SHP77 (cell line): ENCODE measurements around the gene MTLN.
"Not testable (repeated sequence)": the region's sequence is repeated elsewhere in the genome, so short reads cannot be mapped to it uniquely, and the experiment has no call there.

ENCODE experiments used
- DNase-seq, 2 experiments: peaks; one replicate each; lab custom pipeline; 2025; lab: John Stamatoyannopoulos, UW

MTLN gene, protein sequence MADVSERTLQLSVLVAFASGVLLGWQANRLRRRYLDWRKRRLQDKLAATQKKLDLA

DNA sequence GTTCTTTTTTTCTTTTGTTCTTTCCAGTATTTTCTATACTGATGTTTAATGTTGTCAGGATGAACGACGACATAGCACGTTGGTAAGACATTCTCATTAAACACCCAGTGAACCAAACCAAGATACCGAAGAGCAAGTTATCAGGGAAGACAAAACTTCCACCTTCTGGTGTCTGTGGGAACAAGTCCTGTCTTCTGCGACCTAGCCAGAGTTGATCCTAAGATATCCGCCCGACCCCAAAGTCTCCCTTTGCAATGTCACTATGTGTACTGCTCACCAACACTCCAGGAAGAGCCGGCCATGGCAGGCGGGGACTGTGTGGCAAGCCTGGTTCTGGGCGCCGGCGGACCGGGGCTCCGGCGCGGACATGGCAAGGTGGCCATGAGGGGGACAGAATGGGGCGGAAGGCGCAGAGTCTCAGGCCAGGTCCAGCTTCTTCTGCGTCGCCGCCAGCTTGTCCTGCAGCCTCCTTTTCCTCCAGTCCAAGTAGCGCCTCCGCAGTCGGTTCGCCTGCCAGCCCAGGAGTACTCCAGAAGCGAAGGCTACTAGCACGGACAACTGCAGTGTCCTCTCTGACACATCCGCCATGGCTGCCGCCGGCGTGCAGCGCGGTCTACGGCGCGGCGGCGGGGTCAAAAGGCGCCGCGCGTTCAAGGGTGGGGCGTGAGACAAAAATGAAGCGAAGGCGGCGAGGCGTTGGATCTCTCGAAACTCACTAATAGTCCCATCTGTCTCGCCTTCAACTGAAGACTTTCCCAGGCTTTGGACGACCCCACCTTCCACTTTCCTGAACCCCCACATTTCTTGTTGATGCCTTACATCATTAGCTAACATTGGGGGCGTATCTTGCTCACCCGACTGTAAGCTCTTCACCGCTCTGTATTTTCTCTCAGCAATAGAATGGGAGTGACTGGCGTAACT lies at the start of gene MTLN:
TSS of gene MTLN (minus strand) at position 610 of the 921 bp plus-strand sequence. CDS start at position 588, 22 bp downstream.
- DNase-seq = peak; percentile 41 to 54

- DNase-seq = not testable (repeated sequence)
Measured at GRCh38 chr2:110261910-110262309, 49.6 kb upstream of the MTLN start.

DNA sequence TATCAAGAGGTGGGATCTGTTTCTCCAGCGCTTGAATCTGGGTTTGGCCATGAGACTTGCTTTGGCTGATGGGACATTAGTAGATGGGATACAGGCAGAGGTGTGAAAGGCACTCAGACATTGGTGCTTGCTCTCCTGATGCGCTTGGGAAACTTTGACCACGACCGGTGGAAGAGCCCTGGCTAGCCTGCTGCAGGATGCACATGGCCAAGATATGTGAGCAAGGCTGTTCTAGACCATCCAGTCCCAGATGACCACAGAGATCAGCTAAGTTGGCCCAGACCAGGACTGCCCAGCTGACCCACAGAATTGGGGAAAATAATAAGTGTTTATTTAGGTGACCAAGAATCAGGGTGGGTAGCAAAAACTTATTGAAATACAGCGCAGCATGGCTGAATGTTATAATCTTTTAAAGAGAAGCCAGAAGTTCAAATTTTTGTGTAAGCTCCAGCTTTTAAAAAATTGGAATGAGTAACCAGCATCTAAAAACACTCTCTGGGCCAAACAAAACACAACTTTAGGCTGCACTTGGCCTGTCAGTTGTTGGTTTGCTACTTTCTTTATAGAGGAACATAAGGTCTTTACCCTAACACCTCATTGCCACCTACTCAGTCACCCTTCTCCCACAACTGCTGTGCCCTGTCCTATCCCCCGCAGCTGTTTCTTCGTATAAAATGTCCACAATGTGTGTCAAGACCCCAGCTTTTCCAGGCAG lies 35.9 kb upstream of the MTLN start:
- not testable (repeated sequence) for DNase-seq

- not testable (repeated sequence) for DNase-seq
Measured at GRCh38 chr2:110245488-110246435, 33.4 kb upstream of the MTLN start.

- DNase-seq = not testable (repeated sequence)
Measured at GRCh38 chr2:110243283-110243682, 30.9 kb upstream of the MTLN start.

DNA sequence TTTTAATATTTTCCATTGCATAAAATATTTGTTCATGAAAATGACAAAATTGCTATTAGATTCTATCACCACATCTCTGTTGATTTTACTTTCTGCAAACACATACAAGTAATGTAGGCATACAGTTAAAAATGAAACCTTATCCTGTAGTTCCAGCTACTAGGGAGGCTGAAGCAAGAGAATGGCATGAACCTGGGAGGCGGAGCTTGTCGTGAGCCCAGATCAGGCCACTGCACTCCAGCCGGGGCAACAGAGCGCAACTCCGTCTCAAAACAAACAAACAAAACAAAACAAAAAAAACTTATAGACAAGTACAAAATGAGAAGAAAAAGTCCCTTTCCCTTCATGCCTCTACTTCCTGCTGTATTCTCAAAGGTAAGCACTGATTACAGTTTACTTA lies 22.2 kb upstream of the MTLN start:
- DNase-seq = not testable (repeated sequence)

- not testable (repeated sequence) for DNase-seq
Measured at GRCh38 chr2:110229886-110230285, 17.5 kb upstream of the MTLN start.

DNA sequence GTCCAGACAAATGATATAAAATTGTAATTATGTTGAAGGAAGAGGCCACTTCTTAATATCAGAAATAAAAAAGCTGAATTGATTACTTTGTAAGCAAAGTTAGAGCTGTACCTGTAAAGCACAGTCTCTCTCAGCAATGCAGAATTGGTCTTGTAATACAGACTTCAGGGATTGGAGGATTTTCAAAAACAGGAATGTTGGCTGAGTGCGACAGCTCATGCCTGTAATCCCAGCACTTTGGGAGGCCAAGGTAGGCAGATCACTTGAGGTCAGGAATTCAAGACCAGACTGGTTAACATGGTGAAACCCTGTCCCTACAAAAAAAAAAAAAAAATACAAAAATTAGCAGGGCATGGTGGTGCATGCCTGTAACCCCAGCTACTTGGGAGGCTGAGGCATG lies 10.3 kb upstream of the MTLN start:
- not testable (repeated sequence) for DNase-seq

GRCh38 chr2:110221938-110222337 lies 9.6 kb upstream of the MTLN start:
- DNase-seq = no peak

DNA sequence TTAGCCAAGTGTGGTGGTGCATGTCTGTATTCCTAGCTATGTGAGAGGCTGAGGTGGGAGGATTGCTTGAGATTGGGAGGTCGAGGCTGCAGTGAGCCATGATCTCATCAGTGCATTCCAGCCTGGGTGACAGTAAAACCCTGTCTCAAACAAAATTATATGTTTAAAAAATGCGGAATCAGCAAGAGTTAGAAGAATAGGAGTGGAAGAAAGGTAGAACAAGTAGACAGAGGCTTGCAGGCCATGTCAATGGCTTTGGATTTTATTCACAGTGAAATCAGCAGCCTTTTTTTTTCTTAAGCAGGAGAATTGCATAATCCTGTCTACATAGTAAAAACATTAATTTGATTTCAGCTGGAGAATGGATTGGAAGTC lies 7.8 kb upstream of the MTLN start:
- DNase-seq = no peak

DNA sequence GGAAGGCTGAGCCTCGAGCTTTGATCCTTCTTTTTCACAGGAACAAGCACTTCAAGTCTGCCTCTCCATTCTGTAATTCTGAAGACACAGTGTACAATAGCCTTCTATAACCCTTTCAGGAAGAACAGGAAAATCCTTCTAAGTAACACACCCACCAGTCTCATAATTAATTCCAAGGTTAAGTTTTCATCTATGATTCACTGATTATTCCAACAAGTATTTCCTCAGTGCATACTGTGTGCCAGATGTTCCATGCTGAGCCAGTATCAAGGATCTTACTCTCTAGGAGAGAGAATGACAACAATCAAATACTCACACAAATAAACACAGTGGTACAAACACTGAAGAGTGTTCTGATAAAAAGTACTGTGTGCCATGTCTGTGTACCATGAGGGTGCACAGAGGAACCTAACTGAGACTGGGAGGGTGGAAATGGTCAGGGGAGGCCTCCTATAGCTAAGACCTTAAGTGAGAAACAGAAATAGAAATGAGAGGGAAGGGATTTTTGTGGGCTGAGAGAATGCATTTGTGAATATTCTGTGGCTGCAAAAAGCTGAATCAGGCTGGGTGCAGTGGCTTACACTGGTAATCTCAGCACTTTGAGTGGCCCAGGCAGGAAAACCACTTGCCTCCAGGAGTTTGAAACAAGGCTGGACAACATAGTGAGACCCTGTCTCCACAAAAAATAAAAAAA lies 7.3 kb upstream of the MTLN start:
- DNase-seq = no peak

- DNase-seq = not testable (repeated sequence)
Measured at GRCh38 chr2:110218889-110219288, 6.5 kb upstream of the MTLN start.

DNA sequence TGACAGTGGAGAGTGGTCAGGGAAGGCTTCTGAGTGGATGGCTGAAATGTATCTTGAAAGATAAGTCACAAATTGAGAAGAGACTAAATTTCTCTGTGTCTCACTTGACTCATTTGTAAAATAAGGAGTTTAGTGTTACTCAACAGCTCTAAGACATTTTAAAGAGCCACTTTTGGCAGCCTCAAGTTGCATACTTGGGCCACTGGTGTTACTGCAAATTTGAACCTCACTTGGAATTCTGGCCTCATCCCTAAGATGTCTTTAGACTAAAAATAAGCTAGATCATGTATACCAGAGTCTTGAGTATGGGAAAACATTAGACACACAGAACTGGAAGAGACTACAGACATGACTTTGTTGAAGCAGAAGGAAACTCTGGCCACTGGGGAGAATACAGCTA lies 4.5 kb upstream of the MTLN start:
- no peak for DNase-seq

DNA sequence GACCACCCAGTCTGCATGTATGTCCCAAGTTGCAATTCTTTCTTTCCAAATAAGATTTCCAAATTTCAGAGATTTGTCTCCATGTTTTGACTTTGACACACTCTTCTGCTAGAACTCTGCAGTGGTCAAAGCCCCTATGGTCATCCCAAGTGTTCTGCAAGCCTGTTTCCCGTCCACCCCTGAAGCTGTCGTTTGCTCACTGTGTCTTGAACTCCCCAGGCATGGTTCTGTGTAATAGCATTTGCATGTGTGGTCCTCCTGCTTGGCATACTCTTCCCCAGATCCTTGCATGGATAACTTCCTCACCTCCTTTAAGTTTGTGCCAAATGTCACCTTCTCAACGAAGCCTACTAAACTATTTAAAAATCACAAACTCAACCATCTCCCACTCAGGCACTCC lies 3.9 kb upstream of the MTLN start:
- DNase-seq = no peak

GRCh38 chr2:110215566-110216158 lies 3.3 kb upstream of the MTLN start:
- DNase-seq = no peak

DNA sequence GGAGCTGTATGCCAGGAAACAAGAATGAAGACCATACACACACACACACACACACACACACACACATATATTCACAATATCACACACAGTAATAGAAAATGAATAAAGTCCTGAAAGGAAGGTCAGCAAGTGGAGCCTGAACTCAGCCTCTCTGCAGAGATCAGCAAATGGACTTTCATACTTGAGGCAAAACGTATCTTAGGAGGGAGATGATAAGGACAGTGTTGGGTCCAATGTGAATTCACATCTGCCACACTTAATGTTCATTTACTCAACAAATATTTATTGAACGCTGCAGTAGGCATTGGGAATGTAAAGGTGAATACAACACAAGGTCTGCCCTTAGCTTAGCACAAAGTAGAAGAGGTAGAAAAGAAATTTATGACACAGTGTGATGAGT lies 2.7 kb upstream of the MTLN start:
- no peak for DNase-seq

DNA sequence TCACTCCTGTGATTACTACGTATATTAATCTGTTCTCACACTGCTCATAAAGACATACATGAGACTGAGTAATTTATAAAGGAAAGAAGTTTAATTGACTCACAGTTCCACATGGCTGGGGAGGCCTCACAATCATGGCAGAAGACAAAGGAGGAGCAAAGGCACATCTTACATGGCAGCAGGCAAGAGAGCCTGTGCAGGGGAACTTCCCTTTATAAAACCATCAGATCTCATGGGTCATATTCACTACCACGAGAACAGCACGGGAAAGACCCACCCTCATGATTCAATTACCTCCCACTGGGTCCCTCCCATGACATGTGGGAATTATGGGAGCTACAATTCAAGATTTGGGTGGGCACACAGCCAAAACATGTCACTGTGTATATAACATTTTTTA lies 1.2 kb upstream of the MTLN start:
- DNase-seq = not testable (repeated sequence)

DNA sequence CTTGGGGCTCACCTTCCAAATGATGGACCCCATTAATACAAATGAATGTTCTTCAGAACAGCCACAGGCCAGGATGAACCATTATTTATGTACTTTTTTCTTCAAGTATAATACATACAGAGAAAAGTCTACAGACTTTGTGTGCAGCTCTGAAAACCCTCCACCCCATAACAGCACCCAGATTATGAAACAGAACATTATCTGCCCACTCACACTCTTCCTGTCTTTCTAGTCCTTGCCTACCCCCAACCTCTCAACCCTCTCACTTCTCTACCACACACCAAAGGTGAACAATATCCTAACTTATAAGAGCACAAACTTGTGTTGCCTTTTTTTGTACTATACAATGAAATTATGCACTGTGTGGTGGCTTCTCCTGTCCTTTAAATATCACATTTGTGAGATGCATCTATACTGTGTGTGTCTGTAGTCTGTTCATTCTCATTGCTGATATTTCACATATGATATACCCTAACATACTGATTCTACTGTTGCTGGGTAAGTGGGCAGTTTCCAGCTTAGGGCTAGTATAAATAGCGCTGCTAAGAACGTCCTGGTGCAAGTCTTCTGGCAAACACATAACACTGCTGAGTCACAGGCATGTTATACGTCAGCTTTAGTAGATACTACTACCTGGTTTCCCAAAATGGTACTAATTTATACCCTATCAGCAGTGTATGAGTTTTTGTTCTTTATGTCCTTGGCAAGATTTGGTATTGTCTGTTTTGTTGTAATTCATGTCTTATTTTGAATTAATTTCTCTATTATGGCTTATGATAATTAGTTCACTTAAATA lies 6.5 kb downstream of the MTLN start:
- peak in 1 of 2 experiments; percentile 14 for DNase-seq

GRCh38 chr2:110204408-110205385 lies 7.7 kb downstream of the MTLN start, which contains the start of gene NPHP1:
NPHP1 (minus strand) TSS chr2:110205013; CDS start chr2:110204968, 45 bp downstream.
- DNase-seq = peak; percentile 55 to 79
